NAMALWA (cell line): ENCODE measurements around the gene SLC39A11.
A peak's percentile ranks its signal among the peaks of the same experiment; 100 is the strongest.
"Not testable (repeated sequence)": the region's sequence is repeated elsewhere in the genome, so short reads cannot be mapped to it uniquely, and the experiment has no call there.

Source experiments
- DNase-seq: peaks from one replicate; pipeline ENCODE4 v3.0.0-alpha.2; 2015; ENCODE audit warnings: low spot score

SLC39A11 gene

DNA sequence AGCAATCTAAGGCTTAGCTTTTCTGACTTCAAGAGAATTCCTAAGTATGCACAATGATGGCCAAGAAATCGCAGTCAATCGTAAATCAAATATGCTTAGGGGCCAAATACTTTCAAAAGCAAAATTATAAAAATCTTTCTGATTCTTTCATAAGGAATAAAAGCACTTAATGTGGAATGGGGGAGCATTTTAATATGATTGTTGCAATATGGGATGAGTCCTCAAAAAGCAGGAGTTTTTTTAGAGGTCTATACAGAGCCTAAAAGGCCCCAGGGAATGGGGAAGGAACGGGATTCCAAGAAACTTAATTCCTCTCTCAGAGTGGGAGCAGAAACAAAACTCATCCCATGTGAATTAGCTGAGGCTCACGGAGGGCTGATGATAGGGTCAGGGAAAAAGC lies 14.7 kb upstream of the SLC39A11 start:
- DNase-seq = no peak

DNA sequence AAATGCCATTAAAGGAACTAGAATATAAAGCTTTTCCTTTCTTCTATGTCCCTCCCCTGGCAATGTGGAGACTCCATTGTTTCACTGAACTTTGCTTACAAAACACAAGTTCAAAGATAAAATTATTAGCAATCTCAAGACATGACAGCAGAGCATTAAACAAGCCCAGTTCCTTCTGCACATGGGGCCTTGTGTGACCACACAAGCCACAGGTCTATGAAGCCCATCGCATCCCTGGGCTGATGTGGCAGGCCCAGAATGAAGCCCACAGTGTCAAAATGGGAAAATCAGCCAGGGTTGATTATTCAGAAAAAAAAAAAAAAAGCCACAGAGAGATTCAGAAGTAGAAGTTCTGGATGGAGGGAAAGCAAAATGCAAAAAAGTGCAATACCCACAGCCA lies 12.9 kb upstream of the SLC39A11 start:
- no peak for DNase-seq

DNA sequence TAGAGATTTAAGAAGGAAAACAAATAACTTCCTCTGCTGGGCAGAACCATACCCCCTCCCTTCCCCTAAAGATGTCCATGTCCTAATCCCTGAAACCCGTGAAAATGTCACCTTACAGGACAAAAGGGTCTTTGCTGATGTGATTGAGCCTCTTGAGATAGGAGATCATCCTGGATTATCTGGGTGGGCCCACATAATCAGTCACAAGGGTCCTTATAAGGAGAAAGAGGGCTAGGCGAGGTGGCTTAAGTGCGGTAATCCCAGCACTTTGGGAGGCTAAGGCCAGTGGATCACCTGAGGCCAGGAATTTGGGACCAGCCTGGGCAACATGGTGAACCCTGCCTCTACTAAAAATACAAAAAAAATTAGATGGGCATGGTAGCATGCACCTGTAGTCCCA lies 12.0 kb upstream of the SLC39A11 start:
- no peak for DNase-seq

DNA sequence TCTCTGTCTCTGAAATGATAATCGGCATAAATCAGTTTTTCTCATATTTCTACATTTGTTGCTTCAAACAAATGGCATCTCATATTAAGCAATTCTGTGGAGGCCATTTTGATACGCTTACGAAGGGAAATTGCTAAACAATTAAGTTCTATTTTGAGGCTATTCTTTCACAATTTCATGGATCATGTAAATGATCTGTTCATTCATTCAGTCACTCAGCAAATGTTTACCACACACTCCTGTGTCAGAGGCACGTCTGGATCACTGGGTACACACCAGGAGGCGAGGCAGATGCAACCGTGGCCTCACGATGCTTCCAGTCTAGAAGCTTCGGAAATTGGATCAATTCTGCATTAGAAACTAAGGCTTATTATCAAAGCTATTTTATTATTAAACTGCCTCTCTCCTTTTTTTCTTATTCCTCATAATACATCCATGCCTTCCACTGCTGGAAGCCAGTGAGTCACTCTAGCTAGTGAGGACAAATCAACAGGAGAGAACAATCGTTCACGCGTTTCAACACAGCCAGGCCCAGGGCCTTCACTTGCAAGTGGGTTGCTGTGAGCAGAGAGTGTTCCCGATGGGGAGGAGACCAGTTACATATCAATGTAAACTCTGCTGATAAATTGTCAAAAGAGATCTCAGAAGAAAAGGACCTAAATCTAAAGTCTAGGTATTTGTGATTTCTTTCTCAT lies 11.3 kb upstream of the SLC39A11 start:
- DNase-seq = no peak

DNA sequence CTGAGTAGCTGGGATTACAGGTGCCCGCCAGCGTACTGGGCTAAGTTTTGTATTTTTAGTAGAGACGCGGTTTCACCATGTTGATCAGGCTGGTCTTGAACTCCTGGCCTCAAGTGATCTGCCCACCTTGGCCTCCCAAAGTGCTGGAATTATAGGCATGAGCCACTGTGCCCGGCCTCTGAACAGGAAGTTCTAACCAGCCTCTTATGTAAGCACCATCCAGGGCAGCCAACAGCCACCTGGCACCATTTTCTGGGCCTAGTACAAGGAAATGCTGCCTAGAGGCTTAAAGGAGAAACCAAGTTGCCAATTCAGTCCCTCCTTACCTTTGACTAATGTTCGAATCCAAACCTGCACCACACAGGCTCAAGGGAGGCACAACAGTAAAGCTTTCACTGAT lies 8.5 kb upstream of the SLC39A11 start:
- DNase-seq = no peak

DNA sequence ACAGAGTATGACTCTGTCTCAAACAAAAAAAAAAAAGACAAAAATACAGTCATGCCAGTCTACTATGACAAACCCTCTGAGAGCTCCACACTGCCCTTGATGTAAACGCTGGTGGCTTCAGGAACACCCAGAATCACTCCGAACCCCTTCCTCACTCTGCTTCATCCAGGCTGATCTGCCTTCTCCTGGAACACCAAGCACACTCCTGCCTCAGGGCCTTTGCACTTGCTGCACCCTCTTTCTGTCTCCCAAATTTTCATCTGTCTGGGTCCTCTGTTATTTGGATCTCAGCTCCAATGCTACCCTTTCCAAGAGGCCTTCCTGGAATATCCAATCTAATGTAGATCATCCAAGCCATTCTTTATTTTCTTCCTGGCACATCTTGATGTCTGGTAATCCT lies 7.9 kb upstream of the SLC39A11 start:
- DNase-seq = no peak

DNA sequence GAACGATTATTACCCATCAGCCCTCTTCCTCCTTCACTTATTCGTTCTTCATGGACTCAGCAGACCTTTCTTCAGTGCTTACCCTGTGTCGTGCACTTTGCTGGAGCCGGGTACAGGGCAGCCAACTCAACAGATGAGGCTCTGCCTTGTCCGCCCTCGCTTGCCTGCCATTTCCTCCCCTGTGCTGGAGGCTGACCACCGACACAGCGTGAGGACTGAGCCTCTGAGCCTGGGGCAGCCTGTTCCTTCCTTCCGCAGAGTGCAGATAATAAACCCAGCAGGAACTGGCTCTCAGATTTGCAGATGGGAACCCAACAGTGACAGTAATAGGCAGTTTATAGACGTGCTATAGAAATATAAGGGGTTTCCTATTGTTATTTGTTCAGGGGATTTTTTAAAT lies 7.0 kb upstream of the SLC39A11 start:
- no peak for DNase-seq

DNA sequence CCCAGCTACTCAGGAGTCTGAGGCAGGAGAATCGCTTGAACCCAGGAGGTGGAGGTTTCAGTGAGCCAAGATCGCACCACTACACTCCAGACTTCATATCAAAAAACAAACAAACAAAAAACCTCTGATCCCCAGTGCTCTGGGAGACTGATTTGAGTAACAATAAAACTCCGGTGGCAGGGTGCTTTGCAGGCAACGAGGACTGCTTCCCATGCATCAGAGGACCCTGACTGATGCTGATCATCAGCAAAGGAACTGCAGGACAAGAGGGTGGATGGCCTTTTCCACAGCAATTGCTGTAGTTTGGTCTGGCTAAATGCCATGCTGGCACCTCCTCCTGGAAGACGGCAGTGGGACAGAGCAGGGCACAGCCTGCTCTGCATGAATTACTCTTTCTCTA lies 6.4 kb upstream of the SLC39A11 start:
- no peak for DNase-seq

DNA sequence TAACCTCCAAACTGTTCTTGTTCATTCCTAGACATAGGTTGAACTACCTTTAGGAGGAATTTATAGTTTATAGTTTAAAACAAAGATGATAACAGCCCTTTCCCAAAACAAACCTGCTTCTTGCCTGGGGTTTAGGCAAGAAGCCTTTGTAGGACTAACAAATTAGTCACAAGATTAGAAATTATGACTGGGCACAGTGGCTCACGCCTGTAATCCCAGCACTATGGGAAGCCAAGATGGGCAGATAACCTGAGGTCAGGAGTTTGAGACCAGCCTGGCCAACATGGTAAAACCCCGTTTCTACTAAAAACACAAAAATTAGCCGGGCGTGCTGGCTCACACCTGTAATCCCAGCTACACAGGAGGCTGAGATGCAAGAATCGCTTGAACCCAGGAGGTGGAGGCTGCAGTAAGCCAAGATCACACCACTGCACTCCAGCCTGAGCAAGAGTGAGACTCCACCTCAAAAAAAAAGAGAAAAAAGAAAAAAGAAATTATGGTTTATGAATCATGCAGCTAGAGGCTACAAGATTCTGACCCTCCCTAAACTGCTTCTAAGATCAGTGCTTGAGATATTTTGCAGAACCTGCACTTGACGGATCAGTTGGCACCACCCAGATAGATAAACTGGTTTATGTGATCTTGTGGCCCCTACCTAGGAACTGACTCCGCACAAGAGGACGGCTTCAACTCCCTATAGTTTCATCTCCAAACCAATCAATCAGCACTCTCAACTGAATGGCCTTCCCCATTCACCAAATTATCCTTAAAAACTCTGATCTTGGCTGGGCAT lies 5.7 kb upstream of the SLC39A11 start:
- not testable (repeated sequence) for DNase-seq

DNA sequence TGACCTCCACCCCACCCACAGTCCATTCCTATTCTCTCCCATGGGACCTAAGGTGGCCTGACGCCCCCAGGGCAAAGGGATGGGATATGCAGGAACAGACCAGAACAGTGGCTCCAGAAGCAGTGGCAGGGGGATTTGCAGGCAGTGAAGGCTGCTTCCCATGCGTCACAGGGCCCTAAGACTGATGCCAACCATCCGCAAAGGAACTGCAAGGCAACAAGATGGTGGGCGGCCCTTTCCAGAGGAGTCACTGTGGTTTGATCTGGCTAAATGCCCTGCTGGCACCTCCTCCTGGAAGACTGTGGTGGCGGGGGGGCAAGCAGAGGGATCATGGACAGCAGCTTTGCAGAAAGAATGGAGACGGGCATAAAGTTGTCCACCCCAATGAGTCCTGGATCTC lies 4.4 kb upstream of the SLC39A11 start:
- DNase-seq = no peak

DNA sequence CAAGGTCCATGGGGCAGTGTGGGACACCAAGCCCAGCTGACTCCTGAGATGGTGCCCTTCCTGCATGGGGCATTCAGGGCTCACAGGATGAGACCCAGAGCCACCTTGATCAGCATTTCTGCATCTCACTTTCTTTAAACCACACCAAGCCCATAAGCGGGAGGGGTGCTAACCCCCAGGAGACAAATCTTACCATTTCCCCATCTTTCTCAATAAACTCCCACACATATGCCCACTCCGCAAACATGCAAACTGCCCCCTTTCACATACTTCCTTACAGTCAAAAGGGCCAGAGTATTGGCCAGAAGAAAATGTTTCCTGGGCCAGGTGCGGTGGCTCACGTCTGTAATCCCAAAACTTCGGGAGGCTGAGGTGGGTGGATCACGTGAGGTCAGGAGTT lies 3.7 kb upstream of the SLC39A11 start:
- no peak for DNase-seq

DNA sequence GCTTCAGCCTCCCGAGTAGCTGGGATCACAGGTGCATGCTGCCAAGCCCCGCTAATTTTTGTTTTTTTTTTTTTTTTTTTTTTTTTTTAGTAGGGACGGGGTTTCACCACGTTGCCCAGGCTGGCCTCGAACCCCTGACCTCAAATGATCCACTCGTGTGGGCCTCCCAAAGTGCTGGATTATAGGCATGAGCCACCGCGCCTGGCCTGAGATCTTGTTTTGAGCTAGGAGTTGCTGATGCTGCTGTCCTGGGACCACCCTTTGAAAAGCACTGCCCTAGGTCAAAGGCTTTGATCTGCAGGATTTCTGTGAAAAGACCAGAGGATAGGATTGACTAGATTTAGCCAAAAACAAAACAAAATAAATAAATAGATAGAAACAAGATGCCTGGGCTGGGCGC lies 798 bp upstream of the SLC39A11 start:
- DNase-seq = no peak

DNA sequence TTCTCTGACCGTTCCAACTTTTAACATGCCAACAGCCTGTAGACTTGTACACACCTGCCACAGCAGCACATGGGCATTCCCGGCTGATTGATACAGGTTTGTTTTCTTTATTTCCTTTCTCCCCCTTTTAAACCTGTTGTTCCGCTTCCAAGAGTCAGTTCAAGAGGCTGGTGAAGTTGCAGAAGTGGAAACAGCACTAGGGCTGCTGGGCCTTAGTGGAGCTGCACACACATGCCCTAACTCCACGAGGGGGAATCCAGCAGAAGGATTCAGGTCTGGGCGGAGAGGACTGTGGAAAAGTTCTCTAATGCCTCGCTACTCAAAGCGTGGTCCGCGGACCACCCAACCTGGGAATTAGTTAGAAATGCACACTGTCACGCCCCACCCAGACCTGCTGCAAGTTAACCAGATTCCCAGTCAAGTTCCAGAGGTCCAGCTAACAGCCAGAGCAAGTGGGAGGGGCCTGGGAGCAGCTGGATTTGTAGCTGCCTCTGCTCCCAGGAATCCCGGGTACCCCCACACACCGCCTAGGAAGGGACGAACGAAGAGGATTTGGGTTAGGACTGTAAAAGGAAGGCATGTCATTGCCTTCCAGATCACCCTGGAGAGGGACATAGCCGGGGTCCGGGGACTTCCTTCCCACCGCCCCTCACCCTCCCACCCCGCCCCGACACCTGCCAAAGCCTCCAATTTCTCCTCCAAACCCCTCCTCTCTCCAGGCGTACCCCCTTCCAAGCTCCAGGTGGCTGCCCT lies 542 bp downstream of the SLC39A11 start:
- peak; percentile 19 for DNase-seq

DNA sequence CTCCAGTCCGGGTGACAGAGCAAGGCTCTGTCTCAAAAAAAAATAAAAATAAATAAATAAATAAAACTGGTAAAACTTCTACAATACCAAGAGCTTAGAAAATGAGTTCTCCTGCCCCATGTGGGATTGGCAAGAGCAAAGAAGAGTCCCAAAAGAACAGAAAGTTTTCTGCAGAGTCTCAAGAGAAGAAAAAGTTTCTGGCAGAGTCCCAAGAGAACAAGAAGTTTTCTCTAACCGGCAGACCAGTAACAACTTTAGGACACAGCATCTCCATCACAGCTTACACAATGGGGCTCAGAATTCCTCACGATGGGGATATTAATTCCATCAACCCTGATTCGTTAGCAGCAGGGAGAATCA lies 1.1 kb downstream of the SLC39A11 start:
- no peak for DNase-seq

DNA sequence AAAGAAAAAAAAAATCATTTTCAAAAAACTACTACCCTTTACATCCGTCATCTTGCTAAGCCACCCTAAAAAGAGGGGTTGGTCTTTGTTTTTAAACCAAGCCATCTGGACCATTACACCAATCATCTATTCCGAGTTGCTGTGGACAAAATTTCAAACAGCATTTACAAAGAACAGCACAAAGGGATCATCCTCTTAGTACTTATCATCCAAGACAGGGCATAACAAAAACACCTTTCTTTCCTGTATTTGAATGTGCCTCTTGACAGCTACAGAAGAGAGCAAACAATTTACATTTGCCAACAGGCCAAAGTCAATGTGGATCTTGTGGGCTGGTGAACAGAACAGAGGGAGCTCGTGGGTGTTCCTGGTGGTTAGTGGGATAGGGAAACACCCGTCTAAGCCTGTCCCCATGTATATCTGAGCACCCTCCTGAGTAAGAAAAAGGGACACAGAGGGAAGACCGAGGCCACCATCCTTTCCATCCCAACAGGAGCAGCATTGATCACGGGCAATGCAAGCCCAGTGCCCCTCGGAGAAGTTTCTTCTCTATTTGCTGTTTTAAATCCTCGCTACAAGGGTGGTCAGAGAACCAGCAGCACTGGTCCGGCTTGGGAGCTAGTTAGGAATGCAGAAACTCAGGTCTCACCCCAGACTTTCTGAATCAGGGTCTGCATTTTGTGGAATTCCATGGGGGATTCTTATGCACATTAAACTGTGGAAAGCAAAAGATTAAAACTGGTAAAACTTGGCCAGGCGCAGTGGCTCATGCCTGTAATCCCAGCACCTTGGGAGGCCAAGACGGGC lies 1.9 kb downstream of the SLC39A11 start:
- no peak for DNase-seq

DNA sequence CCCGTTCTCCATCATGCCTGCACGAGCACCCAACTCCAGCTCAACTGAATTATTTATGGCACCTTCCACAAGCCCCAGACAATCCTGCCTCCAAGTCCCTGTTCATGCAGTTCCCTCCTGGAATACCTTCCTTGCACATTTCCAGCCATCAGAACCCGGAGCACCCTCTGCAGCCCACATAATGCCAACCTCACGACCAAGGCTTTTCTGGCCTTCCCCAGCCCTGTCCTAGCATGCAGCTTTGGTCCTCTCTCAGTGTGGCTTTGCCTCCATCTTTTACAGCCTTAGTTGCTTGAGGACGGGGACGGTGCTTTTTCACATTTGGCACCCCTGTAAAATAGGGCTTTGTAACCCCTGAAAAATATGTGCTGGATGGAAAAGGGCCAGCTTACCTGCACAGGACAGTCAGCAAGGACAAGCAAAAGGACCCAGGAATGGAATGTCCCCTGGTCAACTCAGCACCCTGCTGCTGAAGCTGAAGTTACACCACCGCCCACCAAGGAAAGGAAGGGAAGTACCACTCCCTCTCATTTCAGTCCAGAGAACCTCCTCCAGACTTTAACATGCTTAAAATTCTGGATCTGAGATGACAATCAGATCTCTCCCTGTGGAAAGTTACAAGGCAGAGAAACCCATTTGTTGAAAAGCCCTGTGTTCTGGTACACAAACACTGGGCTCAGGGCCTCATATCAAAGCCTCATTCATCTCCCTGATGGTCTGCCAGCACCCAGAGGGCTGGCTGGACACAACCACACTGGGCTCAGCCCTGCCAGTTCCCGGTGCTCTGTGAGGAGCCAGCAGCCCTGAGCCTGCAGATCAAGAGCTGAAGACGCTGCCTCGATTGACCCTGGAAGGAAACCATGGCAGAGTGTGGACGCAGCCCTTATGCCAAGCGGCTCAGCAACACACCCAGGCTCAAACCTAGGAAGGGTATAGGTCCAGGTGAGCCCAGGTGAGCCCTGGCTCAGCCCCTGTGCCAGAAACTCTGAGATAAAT lies 2.9 kb downstream of the SLC39A11 start:
- DNase-seq = no peak

DNA sequence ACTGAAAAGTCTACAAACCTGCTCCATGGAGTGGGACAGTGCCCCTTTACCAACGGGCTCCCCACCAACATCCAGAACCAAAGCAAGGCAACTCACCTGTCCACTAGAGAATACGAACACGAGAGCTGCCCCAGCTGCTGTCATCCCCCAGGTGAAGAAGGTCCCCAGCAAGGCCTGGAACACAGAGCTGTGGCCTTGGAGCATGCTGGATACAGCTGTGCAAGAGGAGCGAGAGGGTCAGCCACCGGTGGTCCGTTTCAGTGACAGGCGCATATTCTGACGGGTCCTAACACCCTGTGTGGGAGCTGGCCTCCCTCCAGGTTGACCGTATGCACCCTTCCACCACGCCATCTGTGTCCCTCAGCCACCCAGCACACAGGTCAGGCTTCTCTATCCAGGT lies 3.9 kb downstream of the SLC39A11 start:
- no peak for DNase-seq

DNA sequence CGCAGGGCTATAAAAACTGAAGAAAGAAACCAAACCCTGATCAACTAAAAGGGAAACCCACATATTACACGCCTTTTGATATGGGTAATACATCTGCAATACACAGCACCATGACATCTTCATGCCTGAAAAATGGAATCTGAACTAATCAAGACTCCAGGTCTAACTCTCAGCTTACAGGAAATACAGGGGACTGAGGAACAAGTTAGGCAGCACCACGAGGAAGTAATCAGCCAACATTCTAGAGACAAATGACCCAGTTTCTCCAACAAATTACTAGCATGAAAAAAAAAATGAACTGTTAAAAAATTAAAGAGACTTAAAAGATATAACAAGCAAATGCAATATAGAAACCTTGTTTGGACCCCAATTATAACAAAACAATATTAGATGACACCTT lies 9.1 kb downstream of the SLC39A11 start:
- DNase-seq = no peak

DNA sequence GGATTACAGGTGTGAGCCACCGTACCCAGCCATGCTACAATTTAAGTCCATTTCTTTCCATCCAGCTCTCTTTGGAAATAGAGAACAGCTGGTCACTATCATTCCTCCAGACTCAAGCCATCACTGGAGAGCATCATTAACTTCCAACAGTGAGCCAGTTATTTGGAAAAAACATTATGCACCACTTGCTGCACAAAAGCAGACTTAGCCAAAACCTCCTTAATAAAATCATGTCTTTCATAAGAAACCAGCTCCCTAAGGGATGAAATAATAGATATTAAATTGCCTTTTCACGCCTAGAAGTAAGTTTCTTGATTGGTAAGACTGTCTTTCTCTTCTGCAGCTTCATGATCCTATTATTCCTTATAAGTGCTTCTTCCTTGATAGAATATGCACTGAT lies 17.9 kb downstream of the SLC39A11 start:
- DNase-seq = no peak

DNA sequence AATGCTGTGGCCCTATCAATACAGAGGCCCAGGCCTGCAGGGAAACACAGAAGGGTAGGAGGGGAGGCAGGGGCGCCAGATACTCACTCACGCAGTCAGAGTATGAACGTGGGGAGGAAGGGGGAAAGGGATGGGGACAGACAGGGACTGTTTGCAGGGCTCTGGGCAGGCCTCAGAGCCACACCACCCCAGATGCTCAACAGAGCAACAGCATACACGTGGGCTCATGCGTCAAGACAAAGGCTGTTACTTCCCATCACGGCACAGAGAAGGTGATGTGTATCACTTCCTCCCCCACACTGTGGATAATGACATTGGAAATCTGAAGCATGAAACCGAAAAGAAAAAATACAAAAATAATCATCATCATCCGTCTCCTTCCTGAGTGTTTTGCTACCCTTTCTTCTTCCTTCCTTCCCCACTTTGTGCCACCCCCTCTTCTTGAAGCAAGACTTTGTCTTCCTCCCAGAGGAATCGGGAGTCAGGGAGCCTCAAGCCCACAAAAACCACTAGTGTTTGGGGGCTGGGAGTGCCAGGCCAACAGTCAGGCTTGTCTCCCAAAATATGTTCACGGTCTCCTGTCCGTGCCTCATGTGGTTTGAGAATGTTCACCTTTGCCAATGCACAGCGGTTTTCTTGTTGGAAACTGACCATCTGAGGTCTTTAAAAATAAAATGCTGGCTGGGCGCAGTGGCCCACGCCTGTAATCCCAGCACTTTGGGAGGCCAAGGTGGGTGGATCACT lies 20.1 kb downstream of the SLC39A11 start:
- no peak for DNase-seq
